GM19238 (cell line): Measurements from ENCODE around the gene GTF3C5.
"Not testable (repeated sequence)": the region's sequence is repeated elsewhere in the genome, so short reads cannot be mapped to it uniquely, and the experiment has no call there.

Experiments used
- DNase-seq: peaks from one replicate; pipeline ENCODE4 v3.0.0; 2011; ENCODE audit warnings: low spot score; ENCODE audit not compliant: insufficient read length

The GTF3C5 gene

GRCh38 chr9:133088146-133088750 is 57.5 kb downstream of the GTF3C5 start:
- DNase-seq, result no peak

- no peak for DNase-seq
Measured at GRCh38 chr9:133088756-133089155, 58.0 kb downstream of the GTF3C5 start.

GRCh38 chr9:133089271-133089671 is 58.5 kb downstream of the GTF3C5 start:
- DNase-seq, result no peak

- DNase-seq, result no peak
Measured at GRCh38 chr9:133090187-133090586, 59.4 kb downstream of the GTF3C5 start.

GRCh38 chr9:133090752-133091385 is 60.1 kb downstream of the GTF3C5 start:
- no peak for DNase-seq

GRCh38 chr9:133094351-133094750 is 63.6 kb downstream of the GTF3C5 start:
- not testable (repeated sequence) for DNase-seq

- no peak for DNase-seq
Measured at GRCh38 chr9:133094842-133095393, 64.1 kb downstream of the GTF3C5 start.

- no peak for DNase-seq
Measured at GRCh38 chr9:133098104-133098754, 67.4 kb downstream of the GTF3C5 start.

- no peak for DNase-seq
Measured at GRCh38 chr9:133098871-133099270, 68.1 kb downstream of the GTF3C5 start.

- DNase-seq, result no peak
Measured at GRCh38 chr9:133099726-133100505, 69.1 kb downstream of the GTF3C5 start.

GRCh38 chr9:133100506-133101355 is 69.9 kb downstream of the GTF3C5 start:
- no peak for DNase-seq

- DNase-seq, result no peak
Measured at GRCh38 chr9:133101356-133102189, 70.8 kb downstream of the GTF3C5 start.

GRCh38 chr9:133102190-133103021 is 71.6 kb downstream of the GTF3C5 start:
- no peak for DNase-seq

- no peak for DNase-seq
Measured at GRCh38 chr9:133103183-133103986, 72.6 kb downstream of the GTF3C5 start.

- no peak for DNase-seq
Measured at GRCh38 chr9:133103987-133104505, 73.2 kb downstream of the GTF3C5 start.

- DNase-seq, result no peak
Measured at GRCh38 chr9:133104718-133105460, 74.1 kb downstream of the GTF3C5 start.

GRCh38 chr9:133105461-133105770 is 74.6 kb downstream of the GTF3C5 start:
- no peak for DNase-seq
